Upper lobe of left lung (tissue), 4 donors: ENCODE data around the gene MCOLN3.

Experiments used
- POLR2AphosphoS5 ChIP-seq, 2 donors: sonication (generic); formaldehyde crosslinking; IDR thresholded peaks; one replicate each; pipeline ENCODE4 v1.5.1; 2017; ENCODE audit warnings: antibody characterized with exemption in 2 of 2
- TF ChIP-seq, protein P1 (sequence below), 6 experiments: fragments of 450-650 bp in 4 of 6; fragments of 200-600 bp in 2 of 6; sonication (generic) in 2 of 6; IDR thresholded peaks; one replicate each; pipeline ENCODE4 v1.5.1; 2016 to 2019; ENCODE audit warnings: antibody characterized with exemption in 6 of 6

DNA sequence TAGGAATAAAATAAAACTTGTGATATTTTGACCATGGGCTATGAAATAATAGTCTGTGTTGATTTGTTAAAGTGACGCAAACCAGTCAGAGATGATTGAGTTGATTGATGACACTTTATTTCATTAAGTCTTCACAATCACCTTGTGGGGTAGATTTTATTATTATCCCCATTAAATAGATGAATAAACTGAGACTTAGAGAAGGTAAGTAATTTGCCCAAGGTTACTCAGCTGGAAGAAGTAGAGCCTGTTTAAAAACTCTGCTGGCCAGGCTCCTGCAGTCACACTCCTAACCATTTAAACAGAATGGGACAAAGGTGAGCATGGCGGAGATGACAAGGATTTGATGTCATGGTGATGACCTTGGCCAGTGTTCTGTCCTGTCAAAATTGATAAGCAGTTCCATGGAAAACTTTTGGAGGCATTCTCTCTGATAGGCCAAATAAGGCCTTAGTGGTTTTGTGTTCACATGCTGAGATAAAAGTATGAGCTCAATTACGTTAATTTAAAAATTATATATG lies 22.7 kb upstream of the MCOLN3 start:
- TF ChIP-seq, protein P1, sequence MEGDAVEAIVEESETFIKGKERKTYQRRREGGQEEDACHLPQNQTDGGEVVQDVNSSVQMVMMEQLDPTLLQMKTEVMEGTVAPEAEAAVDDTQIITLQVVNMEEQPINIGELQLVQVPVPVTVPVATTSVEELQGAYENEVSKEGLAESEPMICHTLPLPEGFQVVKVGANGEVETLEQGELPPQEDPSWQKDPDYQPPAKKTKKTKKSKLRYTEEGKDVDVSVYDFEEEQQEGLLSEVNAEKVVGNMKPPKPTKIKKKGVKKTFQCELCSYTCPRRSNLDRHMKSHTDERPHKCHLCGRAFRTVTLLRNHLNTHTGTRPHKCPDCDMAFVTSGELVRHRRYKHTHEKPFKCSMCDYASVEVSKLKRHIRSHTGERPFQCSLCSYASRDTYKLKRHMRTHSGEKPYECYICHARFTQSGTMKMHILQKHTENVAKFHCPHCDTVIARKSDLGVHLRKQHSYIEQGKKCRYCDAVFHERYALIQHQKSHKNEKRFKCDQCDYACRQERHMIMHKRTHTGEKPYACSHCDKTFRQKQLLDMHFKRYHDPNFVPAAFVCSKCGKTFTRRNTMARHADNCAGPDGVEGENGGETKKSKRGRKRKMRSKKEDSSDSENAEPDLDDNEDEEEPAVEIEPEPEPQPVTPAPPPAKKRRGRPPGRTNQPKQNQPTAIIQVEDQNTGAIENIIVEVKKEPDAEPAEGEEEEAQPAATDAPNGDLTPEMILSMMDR (IDR thresholded peaks at IDR 0.05), result no peak
- TF ChIP-seq POLR2AphosphoS5 (IDR thresholded peaks at IDR 0.05), result no peak
